GM23248 (cell line): Measurements from ENCODE around the gene PTPRD. TPM values are rescaled to one million over a fixed set of nuclear protein-coding genes. Genes with fewer than 3 reads are reported as not detected.

ENCODE experiments used
- DNase-seq: peaks from one replicate; pipeline ENCODE4 v3.0.0-alpha.2; 2015
- H2AFZ ChIP-seq: fragments of 200-600 bp; sonication (generic); 2 replicates; pipeline ENCODE4 v1.6.1; 2016; ENCODE audit warnings: antibody characterized with exemption
- H3F3A ChIP-seq: fragments of 200-600 bp; sonication (generic); 2 replicates; pipeline ENCODE4 v1.6.1; 2016; ENCODE audit warnings: mild to moderate bottlenecking, antibody characterized with exemption, mixed run types; ENCODE audit not compliant: insufficient read depth
- H3K27ac ChIP-seq: fragments of 200-600 bp; sonication (generic); 2 replicates; pipeline ENCODE4 v1.5.1; 2016; ENCODE audit warnings: mild to moderate bottlenecking
- H3K27me3 ChIP-seq: fragments of 200-600 bp; sonication (generic); replicated peaks from 2 replicates; pipeline ENCODE4 v1.6.1; 2016; ENCODE audit warnings: mild to moderate bottlenecking; ENCODE audit not compliant: insufficient read depth
- H3K36me3 ChIP-seq: fragments of 200-600 bp; sonication (generic); 2 replicates; pipeline ENCODE4 v1.6.1; 2016; ENCODE audit warnings: low read depth, mild to moderate bottlenecking
- H3K4me1 ChIP-seq: fragments of 200-600 bp; sonication (generic); 2 replicates; pipeline ENCODE4 v1.6.1; 2016; ENCODE audit warnings: mild to moderate bottlenecking; ENCODE audit not compliant: insufficient read depth
- H3K4me2 ChIP-seq: fragments of 200-600 bp; sonication (generic); one replicate; pipeline ENCODE4 v1.6.1; 2016; ENCODE audit warnings: mild to moderate bottlenecking; ENCODE audit not compliant: unreplicated experiment
- H3K4me3 ChIP-seq: fragments of 200-600 bp; sonication (generic); 2 replicates; pipeline ENCODE4 v1.5.1; 2016; ENCODE audit warnings: mild to moderate bottlenecking
- H3K79me2 ChIP-seq: fragments of 200-600 bp; sonication (generic); 2 replicates; pipeline ENCODE4 v1.6.1; 2016; ENCODE audit warnings: mild to moderate bottlenecking; ENCODE audit not compliant: insufficient read depth
- H3K9ac ChIP-seq: fragments of 200-600 bp; sonication (generic); 2 replicates; pipeline ENCODE4 v1.6.1; 2016; ENCODE audit warnings: mild to moderate bottlenecking
- H3K9me2 ChIP-seq: fragments of 200-600 bp; sonication (generic); 2 replicates; pipeline ENCODE4 v1.6.1; 2016; ENCODE audit warnings: mixed run types, mild to moderate bottlenecking, moderate library complexity; ENCODE audit not compliant: insufficient read depth
- H3K9me3 ChIP-seq: fragments of 200-600 bp; sonication (generic); one replicate; pipeline ENCODE4 v1.6.1; 2017; ENCODE audit warnings: low read depth
- H4K20me1 ChIP-seq: fragments of 200-600 bp; sonication (generic); 2 replicates; pipeline ENCODE4 v1.6.0; 2016; ENCODE audit not compliant: insufficient read depth
- EZH2 ChIP-seq: fragments of 200-600 bp; sonication (generic); IDR thresholded peaks from 2 replicates; pipeline ENCODE4 v1.6.1; 2018; ENCODE audit warnings: antibody characterized with exemption, mild to moderate bottlenecking; ENCODE audit not compliant: insufficient read depth, poor library complexity, severe bottlenecking
- EZH2phosphoT487 ChIP-seq: fragments of 200-600 bp; sonication (generic); IDR thresholded peaks from 2 replicates; pipeline ENCODE4 v1.6.1; 2018; ENCODE audit warnings: antibody characterized with exemption, moderate library complexity, mild to moderate bottlenecking, low read depth; ENCODE audit not compliant: insufficient read depth
- WGBS, 2 experiments: methylation state at CpG; one replicate each; pipeline ENCODE4 v1.1.6; 2015 to 2017; ENCODE audit warnings: low lambda C conversion rate in 2 of 2, low coverage in 1 of 2; ENCODE audit errors: missing lambda C conversion rate in 2 of 2; 5-methylcytosine and 5-hydroxymethylcytosine counted together
- in situ Hi-C: fragments of 300-500 bp; cut with MboI; formaldehyde crosslinking; loops from 2 replicates; pipeline ENCODE4 v1.15.0; 2020
- polyA plus RNA-seq: library from polyadenylated mRNA; unstranded; fragments of >200 nt; fragmentation: Nextera tagmentation; extraction: Ambion mirVana; gene quantifications from 2 replicates; pipeline ENCODE4 v1.2.1, GENCODE V29; 2016
- total RNA-seq: library from RNA; depleted of rRNA; stranded (reverse); fragments of >200 nt; shearing (Covaris generic); gene quantifications from 2 replicates; pipeline ENCODE4 v1.2.3, GENCODE V29; 2014

Gene PTPRD
- total and polyA plus RNA-seq, 2 experiments from 2014 or later = 0.05 TPM; not detected in 1

- no peaks in the 10 kb centered on the region for H3K79me2 ChIP-seq
- in situ Hi-C loops = no loop called here
- H3K4me3 ChIP-seq = no peak overlapping the region
- H3K27ac ChIP-seq = no peak overlapping the region
- H3K9me3 ChIP-seq = no peaks in the 10 kb centered on the region
- H3K9ac ChIP-seq = no peak overlapping the region
- H4K20me1 ChIP-seq = no peaks in the 10 kb centered on the region
- TF ChIP-seq EZH2phosphoT487 (no peak), EZH2 (no peak)
- no peaks in the 10 kb centered on the region for H3K27me3 ChIP-seq
- no peaks in the 10 kb centered on the region for H3K4me1 ChIP-seq
- H3K9me2 ChIP-seq = no peaks in the 10 kb centered on the region
- DNase-seq = no peak
- no peak overlapping the region for H2AFZ ChIP-seq
- H3K36me3 ChIP-seq = no peaks in the 10 kb centered on the region
- H3K4me2 ChIP-seq = no peak overlapping the region
- no peaks in the 10 kb centered on the region for H3F3A ChIP-seq
- WGBS, 2 experiments = 3 to 22% methylated on average over 1 of the region's 1 CpG
Observed at GRCh38 chr9:9792144-9792857, 820.5 kb downstream of the PTPRD start.

GRCh38 chr9:9791611-9792010, 821.2 kb downstream of the PTPRD start:
- H3K9ac ChIP-seq = no peak overlapping the region
- H3K79me2 ChIP-seq = no peaks in the 10 kb centered on the region
- no peak overlapping the region for H2AFZ ChIP-seq
- H3F3A ChIP-seq = no peaks in the 10 kb centered on the region
- H3K4me1 ChIP-seq = no peaks in the 10 kb centered on the region
- H3K9me2 ChIP-seq = no peaks in the 10 kb centered on the region
- H3K4me2 ChIP-seq = no peak overlapping the region
- no peak overlapping the region for H3K4me3 ChIP-seq
- WGBS, 2 experiments = 2 to 4% methylated on average over 1 of the region's 1 CpG
- no peak for TF ChIP-seq EZH2phosphoT487
- no peak for TF ChIP-seq EZH2
- H3K27me3 ChIP-seq = no peaks in the 10 kb centered on the region
- H3K27ac ChIP-seq = no peak overlapping the region
- no peaks in the 10 kb centered on the region for H3K9me3 ChIP-seq
- H3K36me3 ChIP-seq = no peaks in the 10 kb centered on the region
- in situ Hi-C loops = no loop called here
- no peaks in the 10 kb centered on the region for H4K20me1 ChIP-seq
- DNase-seq = peak; percentile 8

- H3K4me1 ChIP-seq = no peaks in the 10 kb centered on the region
- no peaks in the 10 kb centered on the region for H3K36me3 ChIP-seq
- H3K79me2 ChIP-seq = no peaks in the 10 kb centered on the region
- H4K20me1 ChIP-seq = no peaks in the 10 kb centered on the region
- peak; percentile 12 for DNase-seq
- H3K27ac ChIP-seq = no peak overlapping the region
- H3F3A ChIP-seq = no peaks in the 10 kb centered on the region
- 39 to 60% methylated on average over 1 of the region's 1 CpG for WGBS, 2 experiments
- in situ Hi-C loops = no loop called here
- H3K9me2 ChIP-seq = no peaks in the 10 kb centered on the region
- no peak overlapping the region for H3K9ac ChIP-seq
- H3K27me3 ChIP-seq = no peaks in the 10 kb centered on the region
- no peak overlapping the region for H3K4me3 ChIP-seq
- no peak for TF ChIP-seq EZH2
- TF ChIP-seq EZH2phosphoT487 = no peak
- H3K9me3 ChIP-seq = no peaks in the 10 kb centered on the region
- H2AFZ ChIP-seq = no peak overlapping the region
- no peak overlapping the region for H3K4me2 ChIP-seq
Observed at GRCh38 chr9:9790216-9790872, 822.5 kb downstream of the PTPRD start.

GRCh38 chr9:9783711-9784110, 829.1 kb downstream of the PTPRD start:
- WGBS, 2 experiments = 37 to 42% methylated on average over 4 of the region's 4 CpGs
- H3K79me2 ChIP-seq = no peaks in the 10 kb centered on the region
- in situ Hi-C loops = no loop called here

More at GRCh38 chr9:9783711-9784110, 829.1 kb downstream of the PTPRD start:
- DNase-seq = no peak
- Histone ChIP-seq H3K36me3 (no peaks in the 10 kb centered on the region), H4K20me1 (no peaks in the 10 kb centered on the region), H3K27me3 (no peaks in the 10 kb centered on the region), H2AFZ (no peak overlapping the region), H3K4me2 (no peak overlapping the region), H3F3A (no peaks in the 10 kb centered on the region), H3K4me1 (no peaks in the 10 kb centered on the region), H3K9me3 (no peaks in the 10 kb centered on the region), H3K9me2 (no peaks in the 10 kb centered on the region), H3K27ac (no peak overlapping the region), H3K9ac (no peak overlapping the region), H3K4me3 (no peak overlapping the region)
- TF ChIP-seq EZH2 = no peak
